NCI-H1694 treated with DMSO at 0.1 percent for 48 hours (cell line): Measurements from ENCODE around the gene P2RX7.

Experiments used
- DNase-seq: peaks from one replicate; lab custom pipeline; 2025; lab: John Stamatoyannopoulos, UW

Gene P2RX7

GRCh38 chr12:121229826-121230537 is 97.3 kb downstream of the P2RX7 start:
- DNase-seq, result peak; percentile 3

GRCh38 chr12:121230538-121230907 is 97.8 kb downstream of the P2RX7 start:
- no peak for DNase-seq

GRCh38 chr12:121232163-121232562 is 99.5 kb downstream of the P2RX7 start:
- no peak for DNase-seq

- no peak for DNase-seq
Measured at GRCh38 chr12:121232977-121233627, 100.4 kb downstream of the P2RX7 start.

- DNase-seq, result no peak
Measured at GRCh38 chr12:121233628-121234020, 100.9 kb downstream of the P2RX7 start.

GRCh38 chr12:121236776-121237175 is 104.1 kb downstream of the P2RX7 start:
- no peak for DNase-seq

GRCh38 chr12:121237415-121237814 is 104.7 kb downstream of the P2RX7 start:
- DNase-seq, result no peak
